SK-N-SH treated with all-trans-retinoic acid at 6 μM for 48 hours (cell line): Measurements from ENCODE around the gene ASTN2.

ENCODE experiments used
- CSDC2 ChIP-seq: fragments of 250-450 bp; sonication (Bioruptor Pico); IDR thresholded peaks from 2 replicates; pipeline ENCODE4 v1.5.0; 2020; ENCODE audit warnings: mild to moderate bottlenecking, moderate library complexity
- ESRRG ChIP-seq: fragments of 250-450 bp; sonication (Bioruptor Pico); IDR thresholded peaks from 2 replicates; pipeline ENCODE4 v1.6.1; 2021; ENCODE audit warnings: mild to moderate bottlenecking
- TCF4 ChIP-seq: fragments of 250-450 bp; sonication (Bioruptor Pico); IDR thresholded peaks from 2 replicates; pipeline ENCODE4 v1.8.0; 2021; ENCODE audit warnings: mild to moderate bottlenecking, moderate library complexity, borderline replicate concordance
- TSHZ2 ChIP-seq: fragments of 250-450 bp; sonication (Bioruptor Pico); IDR thresholded peaks from 2 replicates; pipeline ENCODE4 v1.5.0; 2020; ENCODE audit warnings: mild to moderate bottlenecking, moderate library complexity
- ZFP30 ChIP-seq: fragments of 450-650 bp; formaldehyde crosslinking; IDR thresholded peaks from 2 replicates; pipeline ENCODE4 v1.5.0; 2022; ENCODE audit warnings: mild to moderate bottlenecking, moderate library complexity

GRCh38 chr9:116629634-116630033, 785.2 kb downstream of the ASTN2 start:
- TF ChIP-seq ESRRG (CRISPR knock-in tag) (no peak), ZFP30 (no peak), TSHZ2 (no peak), TCF4 (CRISPR knock-in tag) (no peak), CSDC2 (CRISPR knock-in tag) (no peak)
